ENCODE results near the gene KIRREL1. TPM values are rescaled to one million over a fixed set of nuclear protein-coding genes. Genes with fewer than 3 reads are reported as not detected.

The KIRREL1 gene
- total RNA-seq, 1 experiment from 2014 or later = 30.7 TPM

GRCh38 chr1:158035014-158035413, 41.6 kb downstream of the KIRREL1 start:
- Histone ChIP-seq H3K4me1 (replicated peaks; ENCODE audit: insufficient read depth) (peaks cover 27% of the 10 kb centered on the region), H3K79me2 (ENCODE audit: low read depth) (peaks cover 5% of the 10 kb centered on the region; the same call in 1 of the 2 replicates), H3F3A (ENCODE audit: insufficient read depth, low read depth) (peaks cover 25% of the 10 kb centered on the region), H3K36me3 (ENCODE audit: low read depth) (no peaks in the 10 kb centered on the region), H3K4me2 (no peak overlapping the region), H2AFZ (no peak overlapping the region), H3K9me2 (ENCODE audit: insufficient read depth) (no peaks in the 10 kb centered on the region), H3K4me3 (no peak overlapping the region), H4K20me1 (ENCODE audit: insufficient read depth) (peaks cover 6% of the 10 kb centered on the region; the same call in 1 of the 2 replicates), H3K27ac (no peak overlapping the region), H3K27me3 (ENCODE audit: insufficient read depth, low read depth) (no peaks in the 10 kb centered on the region), H3K9me3 (ENCODE audit: insufficient read depth, low read depth) (no peaks in the 10 kb centered on the region)
- BruUV-seq (replicated peaks) = no TSS peak
- intact Hi-C loops (cut with micrococcal nuclease; ENCODE audit: unreplicated experiment) = no loop called here
- ChIA-PET POLR2A (ENCODE audit: unreplicated experiment) (no interaction called here), CTCF (interaction anchor here (2.2 kb wide), 1 partner anchor 42 kb away, joined by 16 read pairs; the partner anchor contains the start of gene KIRREL1)
- DNase-seq = no peak
- TF ChIP-seq EZH2 (IDR thresholded peaks at IDR 0.05; ENCODE audit: low read depth) = no peak
- TF ChIP-seq CTCF (conservative IDR thresholded peaks at IDR 0.05) = no peak

GRCh38 chr1:158035976-158036583, 42.6 kb downstream of the KIRREL1 start:
- Histone ChIP-seq H3K4me2 (no peak overlapping the region), H3K4me3 (no peak overlapping the region), H4K20me1 (ENCODE audit: insufficient read depth) (0 out of 2 replicates have a peak, but pooled peaks cover 6% of the 10 kb centered on the region), H3K4me1 (replicated peaks; ENCODE audit: insufficient read depth) (peaks cover 25% of the 10 kb centered on the region), H3F3A (ENCODE audit: insufficient read depth, low read depth) (peaks cover 25% of the 10 kb centered on the region), H2AFZ (no peak overlapping the region), H3K9me3 (ENCODE audit: insufficient read depth, low read depth) (no peaks in the 10 kb centered on the region), H3K27ac (no peak overlapping the region), H3K27me3 (ENCODE audit: insufficient read depth, low read depth) (no peaks in the 10 kb centered on the region), H3K9me2 (ENCODE audit: insufficient read depth) (no peaks in the 10 kb centered on the region), H3K79me2 (ENCODE audit: low read depth) (peaks cover 6% of the 10 kb centered on the region; the same call in 1 of the 2 replicates), H3K36me3 (ENCODE audit: low read depth) (no peaks in the 10 kb centered on the region)
- peak in 1 of 2 experiments; percentile 33 for DNase-seq
- ChIA-PET POLR2A (ENCODE audit: unreplicated experiment) (no interaction called here), CTCF (interaction anchor here (0.5 to 2.8 kb wide), 2 partner anchors 44 to 1819 kb away, joined by 4 to 11 read pairs; no protein-coding TSS in a partner anchor)
- TF ChIP-seq CTCF (conservative IDR thresholded peaks at IDR 0.05) (peak; percentile 93), EZH2 (IDR thresholded peaks at IDR 0.05; ENCODE audit: low read depth) (no peak)
- intact Hi-C loops (cut with micrococcal nuclease; ENCODE audit: unreplicated experiment) = loop anchor here (1.0 kb wide), 2 partner anchors 44 to 51 kb away; no protein-coding TSS in a partner anchor
- no TSS peak for BruUV-seq (replicated peaks)

DNA sequence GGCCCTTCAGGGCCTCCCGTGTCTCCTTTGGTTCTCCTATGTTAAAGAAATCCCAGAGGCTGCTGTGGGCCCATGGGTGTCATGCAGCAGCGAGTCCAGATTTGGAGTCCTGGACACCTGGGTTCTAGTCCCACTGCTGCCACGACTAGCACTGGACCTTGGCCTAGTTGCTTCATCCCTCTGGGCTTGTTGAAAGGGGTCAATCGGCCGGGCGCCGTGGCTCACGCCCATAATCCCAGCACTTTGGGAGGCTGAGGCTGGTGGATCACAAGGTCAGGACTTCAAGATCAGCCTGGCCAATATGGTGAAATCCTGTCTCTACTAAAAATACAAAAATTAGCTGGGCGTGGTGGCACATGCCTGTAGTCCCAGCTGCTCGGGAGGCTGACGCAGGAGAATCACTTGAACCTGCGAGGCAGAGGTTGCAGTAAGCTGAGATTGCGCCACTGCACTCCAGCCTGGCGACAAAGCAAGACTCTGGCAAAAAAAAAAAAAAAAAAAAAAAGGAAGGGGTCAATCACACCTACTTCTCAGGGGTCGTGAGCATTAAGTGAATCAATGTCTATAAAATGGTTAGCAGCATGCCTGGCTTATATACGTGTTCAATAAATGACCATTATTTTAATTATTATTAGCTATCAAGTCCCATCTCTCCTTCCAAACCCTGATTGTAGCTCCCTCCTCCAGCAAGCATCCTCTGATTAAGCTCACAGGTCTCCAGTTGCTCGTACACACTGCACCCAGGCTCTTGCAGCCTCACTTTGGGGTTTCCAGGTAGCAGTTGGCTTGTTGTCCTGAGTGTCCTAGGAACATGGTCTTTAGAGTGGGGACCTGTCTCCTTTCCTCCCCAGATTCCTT, 43.8 kb downstream of the KIRREL1 start:
- CTCF ChIA-PET = interaction anchor here (0.6 to 2.8 kb wide), 2 partner anchors 27 to 45 kb away, joined by 5 to 11 read pairs; no protein-coding TSS in a partner anchor
- H4K20me1 ChIP-seq (ENCODE audit: insufficient read depth) = 0 out of 2 replicates have a peak, but pooled peaks cover 6% of the 10 kb centered on the region
- H3K9me3 ChIP-seq (ENCODE audit: insufficient read depth, low read depth) = no peaks in the 10 kb centered on the region
- intact Hi-C loops (cut with micrococcal nuclease; ENCODE audit: unreplicated experiment) = no loop called here
- BruUV-seq (replicated peaks) = no TSS peak
- peak overlapping the region; percentile 35 for H3K27ac ChIP-seq
- POLR2A ChIA-PET (ENCODE audit: unreplicated experiment) = interaction anchor here (0.7 kb wide), 1 partner anchor 47 kb away, joined by 11 read pairs; no protein-coding TSS in a partner anchor
- H3K4me2 ChIP-seq = peak overlapping the region; percentile 67
- H3K9me2 ChIP-seq (ENCODE audit: insufficient read depth) = no peaks in the 10 kb centered on the region
- H2AFZ ChIP-seq = no peak overlapping the region
- no peak for DNase-seq
- peaks cover 25% of the 10 kb centered on the region for H3F3A ChIP-seq (ENCODE audit: insufficient read depth, low read depth)
- no peaks in the 10 kb centered on the region for H3K27me3 ChIP-seq (ENCODE audit: insufficient read depth, low read depth)
- no peaks in the 10 kb centered on the region for H3K36me3 ChIP-seq (ENCODE audit: low read depth)
- H3K79me2 ChIP-seq (ENCODE audit: low read depth) = peaks cover 6% of the 10 kb centered on the region; the same call in 1 of the 2 replicates
- TF ChIP-seq CTCF (conservative IDR thresholded peaks at IDR 0.05) (no peak), EZH2 (IDR thresholded peaks at IDR 0.05; ENCODE audit: low read depth) (no peak)
- peaks cover 25% of the 10 kb centered on the region for H3K4me1 ChIP-seq (replicated peaks; ENCODE audit: insufficient read depth)
- no peak overlapping the region for H3K4me3 ChIP-seq

Measured in PC-9 (cell line).